Mesangial cell (primary cell): ENCODE results near the gene GPR89A. TPM values are rescaled to one million over a fixed set of nuclear protein-coding genes. Genes with fewer than 3 reads are reported as not detected.

Experiments
- total RNA-seq: library from RNA; depleted of rRNA; stranded (reverse); fragments of >200 nt; gene quantifications from 2 replicates; pipeline ENCODE4 v1.2.3, GENCODE V29; 2015

Gene GPR89A
- 15.7 and 16.1 TPM in 2 replicates for total RNA-seq

GRCh38 chr1:145607833-145608733, at the start of gene GPR89A:
Gene GPR89A (plus strand): TSS chr1:145607988. CDS start chr1:145608134, 146 bp downstream.

GRCh38 chr1:145707183-145707867, 99.5 kb downstream of the GPR89A start, which contains the start of gene PDZK1:
Gene PDZK1 (minus strand): TSS chr1:145707368. CDS start chr1:145688021, 19,347 bp downstream.

GRCh38 chr1:145719230-145720079, 111.7 kb downstream of the GPR89A start, which contains the start of gene CD160:
Gene CD160 (plus strand): TSS chr1:145719499. CDS start chr1:145728328, 8,829 bp downstream.

Other genes with a start within 250 kb of the GPR89A start
- 1.3 and 1.6 TPM in 2 replicates for gene NBPF20, start 182.4 kb upstream of the GPR89A start, total RNA-seq
- 0.49 and 11.3 TPM in 2 replicates for gene PDZK1, start 99.4 kb downstream of the GPR89A start, total RNA-seq
- not detected in 2 replicates for gene CD160, start 111.5 kb downstream of the GPR89A start, total RNA-seq
- 7.7 and 9.4 TPM in 2 replicates for gene RNF115, start 216.1 kb downstream of the GPR89A start, total RNA-seq
- gene POLR3C, start 216.2 kb downstream of the GPR89A start, total RNA-seq = 29.5 and 30.5 TPM in 2 replicates
- 2.8 and 4.1 TPM in 2 replicates for gene NUDT17, start 237.6 kb downstream of the GPR89A start, total RNA-seq